Heart left ventricle (tissue), 13 donors: ENCODE data around the gene PPFIA2.

Experiments
- CTCF ChIP-seq, 12 donors: fragments of 200-600 bp; sonication (generic) in 4 of 12; IDR thresholded peaks; one replicate each; pipeline versions ENCODE4 v1.5.0 to v1.8.0; 2018 to 2022; ENCODE audit warnings: antibody characterized with exemption in 12 of 12, mild to moderate bottlenecking in 5 of 12
- POLR2A ChIP-seq, 2 donors: fragments of 450-650 bp; IDR thresholded peaks; one replicate each; pipeline ENCODE4 v1.6.1; 2017; ENCODE audit warnings: antibody characterized with exemption in 2 of 2, mild to moderate bottlenecking in 2 of 2, moderate library complexity in 2 of 2
- donor health status: ischemic (EF 13 %, LVEDD 7.1; RV severe dilation, severe dysfunction).
- donor health status: DM: no; HTN: yes; CAD: no.
- donor health status: DM: no; HTN: no; CAD: no.
- donor health status: ischemic (EF 25% LVEDD 6.9; RV normal size, moderate dysfunction).
- donor health status: ischemic (EF 25% LVEDD 5.7; RV mildly dilated, moderate dysfunction).
- donor health status: ischemic (EF 35%, LVEDD 5.7; RV mildly dilated, moderate dysfunction).
- donor health status: nonischemic (EF 11% LVEDD 7.7; RV severe dilation, severe dysfunction).
- donor health status: DM: yes; HTN: yes; CAD: no.
- donor health status: PGD.
- donor health status: ischemic (EF 29% LVEDD 5.4; RV normal size, mild dysfunction).
- donor health status: nonischemic (EF 23%, LVEDD 6.1; RV moderate dilation, normal function).

GRCh38 chr12:81245907-81246570 lies 513.1 kb downstream of the PPFIA2 start:
- no peak for TF ChIP-seq CTCF (IDR thresholded peaks at IDR 0.05)
- TF ChIP-seq POLR2A (IDR thresholded peaks at IDR 0.05): no peak
